ENCODE data around the gene HECTD2. TPM values are rescaled to one million over a fixed set of nuclear protein-coding genes. Genes with fewer than 3 reads are reported as not detected.
"Not testable (repeated sequence)": the region's sequence is repeated elsewhere in the genome, so short reads cannot be mapped to it uniquely, and the experiment has no call there.

HECTD2 gene
- total RNA-seq, 1 donor from 2014 or later, result 18.2 TPM

- no peaks in the 10 kb centered on the region for H3K4me1 Mint-ChIP-seq (ENCODE audit: unreplicated experiment)
- H3K9me3 Mint-ChIP-seq, result peaks cover 22% of the 10 kb centered on the region
- H3K27me3 Mint-ChIP-seq, result no peaks in the 10 kb centered on the region
- peaks cover 15% of the 10 kb centered on the region for H3K36me3 Mint-ChIP-seq
- H3K4me3 Mint-ChIP-seq, result no peak overlapping the region
- no peak overlapping the region for H3K27ac Mint-ChIP-seq
- no peak for TF ChIP-seq CTCF (conservative IDR thresholded peaks at IDR 0.05)
- no peak for DNase-seq (ENCODE audit: extremely low spot score, unreplicated experiment)
Measured at GRCh38 chr10:91453535-91453934, 43.4 kb downstream of the HECTD2 start.

- H3K27ac Mint-ChIP-seq; H3K36me3 Mint-ChIP-seq; H3K27me3 Mint-ChIP-seq; H3K4me3 Mint-ChIP-seq; DNase-seq (ENCODE audit: extremely low spot score, unreplicated experiment); H3K4me1 Mint-ChIP-seq (ENCODE audit: unreplicated experiment): not testable (repeated sequence)
- H3K9me3 Mint-ChIP-seq, result peaks cover 16% of the 10 kb centered on the region
Measured at GRCh38 chr10:91455135-91455534, 45.0 kb downstream of the HECTD2 start.

DNA sequence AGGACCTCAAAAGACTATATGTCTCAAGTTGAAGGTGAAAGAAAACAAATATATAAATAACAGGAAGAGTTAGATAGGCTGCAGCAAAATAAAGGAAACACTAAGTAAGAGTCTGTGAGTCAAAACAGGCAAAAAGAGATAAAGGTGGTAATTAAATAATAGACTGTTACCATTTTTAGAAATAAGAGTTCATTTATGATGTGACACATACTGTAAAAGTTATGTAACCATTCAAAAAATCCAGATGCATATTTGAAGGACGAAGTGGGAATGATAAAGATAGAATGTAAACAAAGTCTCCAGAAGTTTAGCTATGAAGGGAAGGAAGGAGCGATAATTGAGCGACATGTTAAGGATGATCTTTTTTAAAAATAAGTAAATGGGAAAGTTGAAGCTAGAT, 50.5 kb downstream of the HECTD2 start:
- TF ChIP-seq CTCF (conservative IDR thresholded peaks at IDR 0.05), result no peak
- no peak overlapping the region for H3K4me3 Mint-ChIP-seq
- no peaks in the 10 kb centered on the region for H3K4me1 Mint-ChIP-seq (ENCODE audit: unreplicated experiment)
- no peaks in the 10 kb centered on the region for H3K27me3 Mint-ChIP-seq
- H3K36me3 Mint-ChIP-seq, result peaks cover 19% of the 10 kb centered on the region
- DNase-seq (ENCODE audit: extremely low spot score, unreplicated experiment), result no peak
- H3K9me3 Mint-ChIP-seq, result peaks cover 4% of the 10 kb centered on the region
- H3K27ac Mint-ChIP-seq, result no peak overlapping the region

DNA sequence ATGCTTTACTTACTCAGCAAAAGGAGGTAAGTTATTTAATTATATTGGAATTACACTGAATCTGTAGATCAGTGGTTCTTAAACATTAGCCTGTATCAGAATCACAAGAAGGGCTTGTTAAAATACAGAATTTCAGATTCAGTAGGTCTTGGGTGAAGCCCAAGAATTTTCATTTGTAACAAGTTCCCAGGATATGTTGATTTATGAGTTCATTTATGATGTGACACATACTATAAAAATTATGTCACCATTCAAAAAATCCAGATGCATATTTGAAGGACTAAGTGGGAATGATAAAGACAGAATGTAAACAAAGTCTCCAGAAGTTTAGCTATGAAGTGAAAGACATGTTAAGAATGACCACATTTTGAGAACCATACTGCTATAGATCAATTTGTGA, 52.3 kb downstream of the HECTD2 start:
- no peak overlapping the region for H3K27ac Mint-ChIP-seq
- TF ChIP-seq CTCF (conservative IDR thresholded peaks at IDR 0.05), result no peak
- no peaks in the 10 kb centered on the region for H3K4me1 Mint-ChIP-seq (ENCODE audit: unreplicated experiment)
- DNase-seq (ENCODE audit: extremely low spot score, unreplicated experiment), result no peak
- peaks cover 29% of the 10 kb centered on the region for H3K36me3 Mint-ChIP-seq
- H3K9me3 Mint-ChIP-seq, result peaks cover 4% of the 10 kb centered on the region
- no peak overlapping the region for H3K4me3 Mint-ChIP-seq
- no peaks in the 10 kb centered on the region for H3K27me3 Mint-ChIP-seq

DNA sequence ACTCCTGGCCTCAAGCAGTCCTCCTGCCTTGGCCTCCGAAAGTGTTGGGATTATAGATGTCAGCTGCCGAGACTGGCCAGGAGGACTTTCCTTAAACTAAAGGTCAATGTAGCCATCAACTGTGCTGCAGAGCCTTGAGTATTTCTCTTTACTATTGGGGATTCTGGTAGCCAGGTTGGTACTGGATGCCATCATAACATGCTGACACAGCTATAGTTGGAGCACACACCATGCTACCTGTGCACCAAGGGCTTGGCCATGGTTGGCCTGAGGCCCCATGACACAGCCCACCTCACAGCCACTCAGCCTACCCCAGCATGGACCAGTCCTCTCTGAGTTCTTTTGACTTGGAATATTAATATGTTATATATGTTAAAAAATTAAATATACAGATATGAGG, 54.4 kb downstream of the HECTD2 start:
- TF ChIP-seq CTCF (conservative IDR thresholded peaks at IDR 0.05), result no peak

DNA sequence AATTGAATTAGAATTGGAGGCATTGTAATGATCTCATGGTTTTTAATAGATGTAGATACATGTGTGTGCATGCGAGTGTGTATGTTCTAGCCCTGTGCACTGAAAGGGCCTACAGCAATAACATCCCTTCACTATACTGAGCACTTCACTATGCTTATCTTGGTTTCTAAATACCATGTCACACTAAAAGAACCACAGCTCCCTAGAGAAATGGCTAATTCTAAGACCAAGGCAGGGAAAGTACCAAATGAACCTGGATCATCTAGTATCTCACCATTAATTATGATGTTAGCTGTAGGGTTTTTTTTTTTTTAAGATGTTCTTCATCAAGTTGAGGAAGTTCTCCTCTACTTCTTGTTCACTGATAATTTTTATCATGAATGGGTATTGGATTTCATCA, 55.1 kb downstream of the HECTD2 start:
- no peak for DNase-seq (ENCODE audit: extremely low spot score, unreplicated experiment)
- H3K27ac Mint-ChIP-seq, result no peak overlapping the region
- peaks cover 36% of the 10 kb centered on the region for H3K36me3 Mint-ChIP-seq
- H3K4me1 Mint-ChIP-seq (ENCODE audit: unreplicated experiment), result no peaks in the 10 kb centered on the region
- H3K9me3 Mint-ChIP-seq, result peaks cover 14% of the 10 kb centered on the region
- H3K27me3 Mint-ChIP-seq, result no peaks in the 10 kb centered on the region
- no peak for TF ChIP-seq CTCF (conservative IDR thresholded peaks at IDR 0.05)
- H3K4me3 Mint-ChIP-seq, result no peak overlapping the region

More for the DNA sequence above, 54.4 kb downstream of the HECTD2 start:
- H3K36me3 Mint-ChIP-seq, result peaks cover 36% of the 10 kb centered on the region
- DNase-seq (ENCODE audit: extremely low spot score, unreplicated experiment), result no peak
- no peak overlapping the region for H3K4me3 Mint-ChIP-seq
- no peaks in the 10 kb centered on the region for H3K4me1 Mint-ChIP-seq (ENCODE audit: unreplicated experiment)
- peaks cover 10% of the 10 kb centered on the region for H3K9me3 Mint-ChIP-seq
- no peaks in the 10 kb centered on the region for H3K27me3 Mint-ChIP-seq
- no peak overlapping the region for H3K27ac Mint-ChIP-seq
